ENCODE measurements around the gene AGO4. TPM values are rescaled to one million over a fixed set of nuclear protein-coding genes. Genes with fewer than 3 reads are reported as not detected.

AGO4 gene
- total RNA-seq, 1 experiment from 2014 or later = 12.8 TPM

DNA sequence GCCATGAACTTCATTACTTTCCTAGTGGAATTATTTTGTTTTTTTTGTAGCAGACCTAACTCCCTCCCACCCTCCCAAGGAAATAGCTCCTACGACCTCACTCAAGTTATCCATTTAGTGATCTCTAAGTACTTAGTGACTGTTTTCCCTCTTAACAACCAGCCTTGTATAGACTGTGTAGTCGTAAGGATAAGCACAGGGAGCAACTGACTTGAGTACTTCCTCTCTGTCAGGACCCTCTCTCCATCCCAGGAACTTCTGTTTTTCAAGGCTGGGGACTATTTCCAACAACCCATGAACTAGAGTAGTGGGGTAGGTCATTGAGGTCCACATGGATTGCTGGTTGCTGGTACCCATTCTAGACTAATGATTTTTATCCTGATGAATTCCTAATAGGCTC lies 77.1 kb downstream of the AGO4 start:
- no peak overlapping the region for H4K91ac ChIP-seq (ENCODE audit: insufficient read length, low read depth, low read length)
- H4K5ac ChIP-seq (ENCODE audit: insufficient read length, low read depth, low read length) = no peak overlapping the region
- H3K9me3 ChIP-seq (ENCODE audit: control insufficient read depth, low read depth, low read length) = no peaks in the 10 kb centered on the region
- TF ChIP-seq, protein P1, sequence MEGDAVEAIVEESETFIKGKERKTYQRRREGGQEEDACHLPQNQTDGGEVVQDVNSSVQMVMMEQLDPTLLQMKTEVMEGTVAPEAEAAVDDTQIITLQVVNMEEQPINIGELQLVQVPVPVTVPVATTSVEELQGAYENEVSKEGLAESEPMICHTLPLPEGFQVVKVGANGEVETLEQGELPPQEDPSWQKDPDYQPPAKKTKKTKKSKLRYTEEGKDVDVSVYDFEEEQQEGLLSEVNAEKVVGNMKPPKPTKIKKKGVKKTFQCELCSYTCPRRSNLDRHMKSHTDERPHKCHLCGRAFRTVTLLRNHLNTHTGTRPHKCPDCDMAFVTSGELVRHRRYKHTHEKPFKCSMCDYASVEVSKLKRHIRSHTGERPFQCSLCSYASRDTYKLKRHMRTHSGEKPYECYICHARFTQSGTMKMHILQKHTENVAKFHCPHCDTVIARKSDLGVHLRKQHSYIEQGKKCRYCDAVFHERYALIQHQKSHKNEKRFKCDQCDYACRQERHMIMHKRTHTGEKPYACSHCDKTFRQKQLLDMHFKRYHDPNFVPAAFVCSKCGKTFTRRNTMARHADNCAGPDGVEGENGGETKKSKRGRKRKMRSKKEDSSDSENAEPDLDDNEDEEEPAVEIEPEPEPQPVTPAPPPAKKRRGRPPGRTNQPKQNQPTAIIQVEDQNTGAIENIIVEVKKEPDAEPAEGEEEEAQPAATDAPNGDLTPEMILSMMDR (conservative IDR thresholded peaks at IDR 0.05) = no peak
- no peak overlapping the region for H3K14ac ChIP-seq (ENCODE audit: insufficient read depth, low read length)
- no peak overlapping the region for H2BK120ac ChIP-seq (ENCODE audit: low read depth, low read length, poor library complexity, severe bottlenecking)
- H3K27ac Mint-ChIP-seq = peak overlapping the region; percentile 32 to 92 (median 78); a peak in 6 of 7 replicates
- no peak overlapping the region for H3K9ac ChIP-seq (ENCODE audit: extremely low read depth, insufficient read length, low read length)
- H2AK5ac ChIP-seq (ENCODE audit: insufficient read length, low read length) = no peak overlapping the region
- peaks cover 7% of the 10 kb centered on the region for H3K79me1 ChIP-seq (ENCODE audit: insufficient read depth, low read depth, low read length, poor library complexity, severe bottlenecking)
- no peak overlapping the region for H3K23ac ChIP-seq (ENCODE audit: insufficient read length, low read depth, low read length)
- no peak overlapping the region for H3K27ac ChIP-seq (ENCODE audit: insufficient read length, low read depth, low read length)
- no peak overlapping the region for H2BK5ac ChIP-seq (ENCODE audit: insufficient read length, low read length)
- H2AFZ ChIP-seq (ENCODE audit: low read length) = no peak overlapping the region
- H3K36me3 Mint-ChIP-seq (ENCODE audit: insufficient read depth in 1 of 3, low read depth in 3 of 3) = peaks cover 8 to 15% (median 14%) of the 10 kb centered on the region in 3 experiments; a peak in 6 of 7 replicates
- peaks cover 4% of the 10 kb centered on the region for H4K20me1 ChIP-seq (ENCODE audit: control insufficient read depth, insufficient read depth, insufficient read length)
- no peak overlapping the region for H2BK12ac ChIP-seq (ENCODE audit: insufficient read length, low read depth, low read length)
- H2BK20ac ChIP-seq (ENCODE audit: low read depth, low read length, poor library complexity, severe bottlenecking) = no peak overlapping the region
- no peak overlapping the region for H3T11ph ChIP-seq (ENCODE audit: low read length)
- H3K4me1 ChIP-seq (ENCODE audit: insufficient read depth, low read length) = peaks cover 16% of the 10 kb centered on the region
- H3K23me2 ChIP-seq (ENCODE audit: insufficient read length, low read depth, low read length, poor library complexity, severe bottlenecking) = peaks cover 13% of the 10 kb centered on the region
- DNase-seq = no peak
- H3K9me3 Mint-ChIP-seq = no peaks in the 10 kb centered on the region
- peak overlapping the region; percentile 69 to 97 for H3K4me3 Mint-ChIP-seq
- H3K4ac ChIP-seq (ENCODE audit: low read depth, low read length) = no peak overlapping the region
- no CpG with 5 or more reads among the region's 2 CpGs for WGBS (ENCODE audit: extremely low coverage, insufficient read length, low lambda C conversion rate)
- H3K4me1 Mint-ChIP-seq = peaks cover 45 to 47% of the 10 kb centered on the region in 2 experiments
- no peaks in the 10 kb centered on the region for H3K27me3 Mint-ChIP-seq (ENCODE audit: low read depth)
- peak overlapping the region; percentile 86 for H3K4me2 ChIP-seq (ENCODE audit: insufficient read depth, insufficient read length, low read length)
- no peaks in the 10 kb centered on the region for H3K27me3 ChIP-seq (ENCODE audit: insufficient read depth, low read length)
- peaks cover 24% of the 10 kb centered on the region; the same call in 1 of the 2 replicates for H3K79me2 ChIP-seq (ENCODE audit: insufficient read depth, low read length)
- H3K56ac ChIP-seq (ENCODE audit: insufficient read length, low read depth, low read length) = no peak overlapping the region
- no peak overlapping the region for H4K8ac ChIP-seq (replicated peaks; ENCODE audit: insufficient read length, low read depth, low read length)
- no peak overlapping the region for H3K18ac ChIP-seq (ENCODE audit: insufficient read length, low read depth, low read length)
- no peak overlapping the region for H2BK15ac ChIP-seq (ENCODE audit: low read depth, low read length)

Measured in H9 (cell line).